Measurements from ENCODE around the gene DNAH17.

Gene DNAH17

DNA sequence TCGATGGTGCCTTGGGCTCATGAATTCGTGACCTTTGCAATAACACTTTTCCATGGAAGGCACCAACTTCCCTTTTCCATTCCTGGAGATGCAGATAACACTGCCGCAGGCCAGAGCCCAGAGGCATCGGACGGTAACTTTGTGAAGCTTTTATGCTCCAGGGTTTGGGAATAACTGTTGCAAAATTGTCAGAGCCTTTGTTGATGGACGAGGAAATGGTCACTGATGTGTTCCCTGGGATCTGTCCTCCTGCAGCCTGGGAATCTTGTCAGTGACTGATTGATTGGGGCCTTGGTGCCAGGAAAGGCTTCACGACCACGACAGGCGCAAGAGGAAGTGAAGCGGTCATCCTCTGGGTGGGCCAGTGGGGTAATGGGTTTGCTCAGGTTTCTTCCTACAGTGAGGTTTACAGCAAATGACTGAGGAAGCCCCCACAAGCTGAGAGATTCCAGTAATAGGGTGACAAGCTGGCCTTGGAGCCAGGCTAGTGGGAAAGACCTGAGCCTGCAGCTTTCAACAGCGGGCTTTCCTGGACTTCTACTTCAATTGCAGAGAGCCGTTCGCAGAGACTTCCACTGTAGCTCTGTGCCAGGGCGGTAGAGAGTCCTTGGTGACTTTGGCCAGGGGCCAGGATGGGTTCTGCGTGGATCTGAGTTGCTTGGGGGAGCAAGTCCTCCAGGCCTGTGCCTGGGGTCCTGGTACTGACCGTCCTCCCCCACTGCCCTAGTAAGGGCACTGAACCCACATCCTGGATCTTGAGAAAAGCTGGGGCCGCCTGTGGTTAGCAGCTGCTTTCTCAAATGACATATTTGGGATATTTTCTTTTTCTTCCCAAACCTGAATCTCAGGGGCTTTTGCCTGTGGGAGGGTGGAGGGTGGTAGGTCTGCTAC is 161.1 kb downstream of the DNAH17 start:
- DNase-seq (ENCODE audit: low read depth, low spot score), result no peak

DNA sequence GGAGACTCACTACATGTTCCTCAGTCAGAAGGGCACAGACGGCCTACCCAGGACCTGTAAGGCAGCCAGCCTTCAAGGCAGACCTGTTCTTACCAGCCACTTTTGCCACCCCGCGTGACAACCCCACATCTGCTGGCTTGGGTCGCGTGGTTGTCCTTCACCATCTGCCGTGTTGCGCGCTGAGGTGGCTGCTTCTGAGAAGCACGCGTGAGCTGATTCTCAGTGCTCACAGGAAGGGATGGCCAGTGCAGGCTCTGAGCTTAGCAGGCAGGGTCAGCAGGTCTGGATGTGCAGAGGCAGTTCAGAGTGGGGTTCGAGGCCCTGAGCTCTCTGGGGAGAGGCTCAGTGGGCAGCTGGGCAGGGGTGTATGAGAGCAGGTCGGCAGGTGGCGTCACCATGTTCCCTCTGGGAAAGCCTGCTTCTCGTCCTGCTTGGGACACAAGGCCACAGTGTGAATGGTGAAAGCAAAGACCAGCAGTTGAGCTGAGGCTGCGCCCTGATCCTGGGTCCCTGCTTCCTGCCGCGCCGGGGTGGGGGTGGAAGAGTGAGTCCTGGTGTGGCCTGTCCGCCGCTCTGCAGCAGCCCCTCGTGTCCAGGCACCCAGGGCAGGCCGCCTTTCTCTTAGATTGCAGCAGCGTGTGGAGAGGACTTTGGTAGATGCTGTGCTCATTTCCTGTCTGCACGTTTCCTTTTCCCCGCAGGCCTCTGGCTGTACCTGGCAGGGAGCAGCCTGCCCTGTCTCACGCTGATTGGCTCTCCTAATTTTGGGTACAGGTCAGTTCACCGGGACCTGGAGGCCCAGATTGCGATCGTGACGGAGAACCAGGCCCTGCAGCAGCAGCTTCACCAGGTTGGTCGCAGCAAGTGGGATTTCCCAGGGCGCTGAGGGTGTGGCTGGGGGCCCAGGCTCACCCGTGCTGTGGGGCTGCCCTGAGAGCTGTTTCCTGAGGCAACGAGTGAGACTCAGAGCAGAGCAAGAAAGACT is 162.7 kb downstream of the DNAH17 start:
- DNase-seq (ENCODE audit: low read depth, low spot score), result no peak

DNA sequence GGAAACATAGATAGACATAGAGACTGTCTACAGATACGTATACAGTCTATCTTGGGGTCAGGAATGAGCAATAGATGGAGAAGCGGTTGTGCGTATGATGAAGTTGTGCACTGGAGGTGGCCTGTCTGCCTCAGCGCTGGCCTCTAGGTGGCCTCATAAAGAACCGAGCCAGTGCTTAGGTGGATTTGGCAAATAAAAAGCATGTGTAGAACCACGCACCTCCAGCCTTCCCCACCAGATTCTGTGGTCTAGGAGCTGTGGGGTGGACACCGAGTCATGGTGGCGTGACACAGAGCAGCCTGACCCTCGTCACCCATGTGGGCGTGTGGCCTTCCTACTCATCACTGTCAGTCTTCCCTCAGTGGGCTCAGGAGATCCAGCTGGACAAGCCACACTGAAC is 164.8 kb downstream of the DNAH17 start:
- DNase-seq (ENCODE audit: low read depth, low spot score), result no peak

DNA sequence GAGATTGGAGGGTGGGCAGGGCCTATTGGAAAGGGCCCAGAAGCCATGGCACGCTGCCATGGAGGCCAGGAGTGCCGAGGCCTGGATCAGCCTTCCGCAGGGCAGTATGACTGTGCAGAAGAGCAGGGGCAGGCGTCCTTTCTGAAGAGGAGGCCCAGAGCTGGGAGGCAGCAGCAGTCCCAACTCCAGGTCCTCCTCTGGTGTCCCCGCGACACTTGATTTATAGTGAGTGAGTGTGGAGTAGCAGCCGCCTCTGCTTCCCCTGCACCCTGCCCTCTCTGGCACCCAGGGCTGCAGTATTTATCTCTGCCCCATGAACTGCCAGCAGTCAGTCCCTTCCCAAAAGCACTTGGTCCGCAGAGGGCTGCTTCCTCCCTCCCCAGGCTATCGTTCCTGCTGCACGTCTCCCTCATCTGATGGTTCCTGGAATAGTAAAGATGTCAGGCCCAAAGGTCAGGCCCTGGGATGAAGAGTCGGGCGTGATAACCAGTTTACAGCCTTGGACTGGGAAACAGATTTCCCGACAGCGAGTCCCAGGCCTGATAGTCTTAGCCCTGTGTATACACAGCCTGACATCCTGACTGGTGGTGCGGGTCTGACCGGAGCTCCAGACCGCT is 165.8 kb downstream of the DNAH17 start:
- DNase-seq (ENCODE audit: low read depth, low spot score), result no peak

DNA sequence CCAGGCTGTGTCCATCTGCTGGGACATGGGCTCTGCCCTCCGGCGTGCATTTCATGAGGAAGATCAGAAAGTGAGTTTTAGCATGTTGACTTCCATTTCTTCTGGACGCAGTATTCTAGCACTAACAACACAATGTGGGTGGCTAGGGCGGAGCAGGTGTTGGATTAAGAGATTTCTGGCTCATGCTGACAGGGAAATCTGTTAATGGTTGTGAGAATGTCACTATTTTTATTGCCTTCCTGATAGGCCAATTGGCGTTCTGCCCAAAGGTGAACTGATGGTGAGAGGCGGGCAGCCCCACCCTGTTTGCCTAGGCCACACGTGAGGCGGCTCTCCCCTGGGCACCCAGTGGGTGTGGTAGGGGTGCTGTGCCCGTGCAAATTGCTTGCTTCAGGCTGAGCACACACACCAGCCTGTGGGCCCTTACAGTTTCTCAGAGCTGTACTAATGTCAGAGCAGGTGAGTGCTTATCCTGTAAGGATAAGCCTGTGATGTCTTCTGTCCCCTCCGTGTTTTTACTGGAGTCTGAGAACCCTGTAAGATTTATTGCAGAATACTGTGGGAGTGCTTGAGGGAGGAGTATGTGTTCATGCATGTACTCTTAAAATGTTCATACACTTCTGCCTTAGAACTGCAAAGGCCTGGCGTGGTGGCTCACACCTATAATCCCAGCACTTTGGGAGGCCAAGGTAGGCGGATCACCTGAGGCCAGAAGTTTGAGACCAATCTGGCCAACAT is 167.8 kb downstream of the DNAH17 start:
- no peak for DNase-seq (ENCODE audit: low read depth, low spot score)

DNA sequence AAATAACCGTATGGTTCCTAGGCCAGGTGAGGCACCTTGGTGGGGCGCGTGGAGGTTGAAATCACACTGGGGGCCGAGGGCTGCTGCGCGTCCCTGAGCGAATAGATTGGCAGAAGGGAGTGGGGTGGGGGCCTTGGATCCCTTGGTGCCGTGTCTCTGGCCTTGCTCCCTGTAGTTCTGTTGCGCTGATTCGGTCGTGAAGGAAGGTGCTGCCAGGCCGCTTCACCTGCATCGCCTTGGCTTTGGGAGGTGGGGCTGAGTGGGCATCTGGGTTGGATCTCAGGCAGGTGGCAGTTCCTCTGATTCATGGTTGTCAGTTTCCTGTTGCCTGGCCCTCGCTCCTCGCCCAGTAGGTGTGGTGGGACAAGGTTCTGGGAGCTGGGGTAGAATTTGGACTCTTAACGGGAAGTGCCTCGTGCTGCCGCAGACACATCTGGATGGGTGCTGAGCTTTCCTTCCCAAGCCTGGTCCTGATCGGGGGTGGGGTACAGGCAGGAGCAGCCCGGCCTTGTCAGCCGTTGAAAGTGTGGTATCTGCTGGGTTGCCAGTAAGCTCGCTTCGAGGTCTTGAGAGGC is 168.6 kb downstream of the DNAH17 start:
- DNase-seq (ENCODE audit: low read depth, low spot score), result no peak

DNA sequence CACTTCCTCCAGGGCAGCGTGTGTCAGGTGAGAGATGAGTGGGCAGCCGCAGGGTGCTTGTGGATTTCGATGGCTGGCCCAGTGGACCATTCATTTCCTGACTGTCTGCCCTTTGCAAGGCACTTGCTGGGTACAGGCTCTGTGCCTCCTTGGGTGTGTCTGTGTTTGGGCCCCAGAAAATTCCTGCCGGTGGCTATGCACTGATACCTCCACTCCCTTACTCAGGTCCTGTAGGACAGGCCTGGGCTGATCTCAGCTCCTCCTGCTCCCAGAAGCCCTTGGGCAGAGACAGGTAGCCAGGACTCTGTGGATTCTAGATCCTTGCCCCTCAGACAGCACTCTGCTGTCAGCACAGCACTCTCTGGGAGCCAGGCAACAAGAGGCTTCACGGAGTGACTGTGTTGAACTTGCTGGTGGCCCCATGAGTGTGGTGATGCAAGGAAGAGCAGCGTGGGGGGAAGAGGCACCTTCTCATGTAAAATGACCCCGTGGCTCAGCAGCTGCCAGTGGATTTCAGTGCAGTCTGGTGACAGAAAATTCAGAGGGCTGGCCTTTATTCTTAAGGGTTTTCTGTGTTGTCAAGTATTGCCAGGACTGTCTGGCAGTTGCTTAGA is 169.7 kb downstream of the DNAH17 start:
- no peak for DNase-seq (ENCODE audit: low read depth, low spot score)

DNA sequence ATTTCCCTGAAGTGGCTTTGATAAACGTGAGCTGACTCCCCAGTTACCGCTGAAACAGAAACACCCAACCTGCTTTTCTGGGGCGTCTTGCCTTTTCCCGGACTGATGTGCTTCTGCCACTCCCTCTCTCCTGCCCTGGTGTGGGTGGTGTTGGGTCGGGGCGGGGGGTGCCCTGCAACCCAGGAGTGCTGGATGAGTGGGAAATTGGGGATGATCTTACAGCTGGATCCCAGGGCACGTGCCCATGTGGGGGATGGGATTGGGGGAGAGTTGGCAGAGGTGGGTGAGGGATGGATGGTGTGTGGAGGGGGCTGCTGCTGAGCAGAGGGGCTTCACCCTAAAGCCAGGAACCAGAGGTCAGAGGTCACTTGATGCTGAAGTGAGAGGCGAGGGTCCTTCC is 170.3 kb downstream of the DNAH17 start:
- no peak for DNase-seq (ENCODE audit: low read depth, low spot score)

DNA sequence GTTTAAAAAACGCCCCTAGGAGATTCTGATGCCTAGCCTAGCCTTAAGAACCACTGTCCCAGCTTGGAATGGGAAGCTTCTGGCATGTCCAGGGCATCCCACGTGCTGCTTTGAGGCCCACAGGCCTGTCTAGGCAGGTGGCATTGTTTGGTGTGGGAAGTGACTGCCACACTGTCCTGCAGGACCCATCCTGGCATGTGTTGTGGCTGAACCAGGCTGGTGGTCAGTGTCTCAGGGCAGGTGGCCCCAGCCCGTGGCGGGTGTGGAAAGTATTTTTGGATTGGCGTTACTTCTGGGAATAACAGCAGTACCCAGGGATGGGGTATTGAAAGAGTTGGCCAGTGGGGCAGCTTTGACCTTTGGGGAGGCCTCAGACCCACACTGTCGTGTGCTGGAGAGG is 170.8 kb downstream of the DNAH17 start:
- DNase-seq (ENCODE audit: low read depth, low spot score), result no peak

DNA sequence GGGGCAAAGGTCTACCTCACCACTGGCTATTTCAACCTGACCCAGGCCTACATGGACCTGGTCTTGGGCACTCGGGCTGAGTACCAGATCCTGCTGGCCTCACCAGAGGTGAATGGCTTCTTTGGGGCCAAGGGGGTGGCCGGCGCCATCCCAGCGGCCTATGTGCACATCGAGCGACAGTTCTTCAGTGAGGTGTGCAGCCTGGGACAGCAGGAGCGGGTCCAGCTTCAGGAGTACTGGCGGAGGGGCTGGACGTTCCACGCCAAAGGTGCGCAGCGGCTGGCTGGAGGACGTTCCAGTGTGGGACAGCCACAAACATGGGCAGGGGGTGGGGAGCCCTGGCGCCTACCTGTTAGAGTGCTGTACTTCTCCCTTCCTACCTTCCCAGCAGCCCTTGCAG is 173.4 kb downstream of the DNAH17 start:
- DNase-seq (ENCODE audit: low read depth, low spot score), result no peak

DNA sequence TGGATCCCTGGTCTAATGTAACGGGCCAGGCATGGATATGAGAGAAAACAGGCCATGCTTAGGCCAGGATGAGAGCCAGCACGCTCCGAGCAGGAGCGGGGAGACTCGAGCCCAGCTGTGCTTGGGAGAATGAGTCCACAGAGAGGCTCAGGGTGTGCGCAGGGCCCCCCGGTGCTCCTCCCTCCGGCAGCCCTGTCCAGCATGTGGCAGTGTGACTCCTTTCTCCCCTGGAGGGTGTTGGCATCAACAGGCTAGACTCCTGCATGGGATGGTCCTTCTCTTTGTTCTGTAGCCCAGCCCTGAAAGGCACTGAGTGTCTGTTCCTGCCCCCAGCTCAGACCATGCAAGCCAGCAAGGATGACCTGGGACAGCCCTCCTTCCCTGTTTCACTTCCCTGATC is 175.3 kb downstream of the DNAH17 start:
- no peak for DNase-seq (ENCODE audit: low read depth, low spot score)

DNA sequence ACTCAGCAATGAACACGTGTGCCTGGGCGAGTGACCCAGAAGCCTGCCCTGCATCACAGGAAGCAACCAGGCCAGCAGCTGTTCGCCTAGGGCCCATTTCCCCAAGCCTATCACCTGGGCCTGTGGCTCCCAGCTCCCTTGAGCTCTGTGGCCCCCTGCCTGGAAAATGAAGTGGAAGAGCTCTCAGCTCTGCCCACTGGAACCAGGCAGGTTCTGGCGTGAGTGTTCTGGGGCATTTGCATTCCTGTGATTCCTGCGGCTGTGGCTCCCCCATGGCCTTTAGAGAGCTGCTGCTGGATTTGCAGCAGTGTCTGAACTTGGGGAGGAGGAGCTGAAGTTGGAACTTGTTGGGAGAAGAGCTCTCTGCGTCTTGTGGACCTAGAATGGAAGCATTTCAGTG is 175.9 kb downstream of the DNAH17 start:
- no peak for DNase-seq (ENCODE audit: low read depth, low spot score)

DNA sequence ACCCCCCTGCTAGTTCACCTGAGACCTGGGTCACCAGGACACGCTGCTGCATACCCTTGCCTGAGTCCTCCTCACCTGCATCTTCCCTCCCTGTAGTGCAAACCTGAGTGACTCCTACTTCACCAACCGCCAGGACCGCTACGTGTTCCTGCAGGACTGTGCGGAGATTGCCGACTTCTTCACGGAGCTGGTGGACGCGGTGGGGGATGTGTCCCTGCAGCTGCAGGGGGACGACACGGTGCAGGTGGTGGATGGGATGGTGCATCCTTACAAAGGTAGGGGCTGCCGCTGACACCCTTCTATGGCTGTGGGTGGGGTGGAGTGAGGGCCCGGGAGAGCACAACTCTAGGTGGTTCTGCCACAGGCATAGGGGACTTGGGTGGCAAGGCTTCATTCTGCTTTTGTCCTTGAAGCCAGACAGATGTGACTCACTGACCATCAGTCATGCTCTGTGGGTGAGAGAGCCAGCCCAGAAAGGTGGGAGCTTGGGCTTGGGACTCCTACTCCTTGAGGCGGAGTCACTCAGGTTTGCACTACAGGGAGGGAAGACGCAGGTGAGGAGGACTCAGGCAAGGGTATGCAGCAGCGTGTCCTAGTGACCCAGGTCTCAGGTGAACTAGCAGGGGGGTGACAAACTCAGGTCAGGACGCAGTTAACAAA is 176.5 kb downstream of the DNAH17 start:
- no peak for DNase-seq (ENCODE audit: low read depth, low spot score)

DNA sequence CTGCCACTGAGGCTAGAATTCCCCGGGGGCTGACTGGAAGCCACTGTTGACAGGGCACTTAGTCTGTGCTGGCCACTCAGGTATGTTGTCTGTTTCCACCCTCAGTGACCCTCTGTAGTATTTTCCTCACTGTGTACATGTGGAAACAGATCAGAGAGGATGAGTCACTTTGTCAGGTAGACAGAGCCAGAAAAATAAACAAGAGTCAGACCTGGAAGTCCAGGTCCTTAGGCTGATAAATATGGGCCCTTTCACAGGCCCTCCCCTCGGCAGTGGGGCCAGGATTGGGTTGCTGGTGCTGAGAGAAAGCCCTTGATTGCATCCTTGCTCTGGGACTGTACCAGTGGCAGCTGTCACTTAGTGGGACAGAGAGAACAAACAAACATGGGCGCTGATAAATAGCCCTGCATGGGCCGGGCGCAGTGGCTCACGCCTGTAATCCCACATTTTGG is 177.5 kb downstream of the DNAH17 start:
- DNase-seq (ENCODE audit: low read depth, low spot score), result no peak

DNA sequence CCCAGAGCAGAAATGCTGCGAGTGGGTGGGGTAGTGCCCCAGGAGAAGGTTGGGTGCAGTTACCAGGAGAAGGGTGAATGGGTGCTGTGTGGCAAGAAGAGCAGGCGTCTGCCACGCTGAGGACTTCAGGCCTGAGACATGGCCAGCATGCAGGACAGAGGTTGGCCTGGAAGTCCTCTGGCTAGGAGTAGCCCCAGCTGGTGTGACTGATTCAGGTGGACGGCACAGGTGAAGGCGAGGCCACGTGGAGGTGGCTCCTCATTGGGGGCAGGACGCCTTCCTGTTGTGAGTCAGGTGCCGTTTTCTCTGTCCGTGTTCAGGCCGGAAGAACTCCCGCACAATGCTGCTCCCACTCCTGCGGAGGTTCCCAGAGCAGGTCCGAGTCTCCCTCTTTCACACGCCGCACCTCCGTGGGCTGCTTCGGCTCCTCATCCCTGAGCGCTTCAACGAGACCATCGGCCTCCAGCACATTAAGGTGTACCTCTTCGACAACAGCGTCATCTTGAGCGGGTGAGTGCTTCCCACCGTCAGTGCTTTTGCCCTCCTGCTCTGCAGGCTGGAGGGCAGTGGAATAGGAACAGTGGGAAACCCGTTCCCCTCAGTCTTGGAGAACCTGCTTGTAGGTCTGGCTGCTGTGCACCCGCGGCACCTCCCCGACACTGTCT is 178.0 kb downstream of the DNAH17 start:
- DNase-seq (ENCODE audit: low read depth, low spot score), result no peak

DNA sequence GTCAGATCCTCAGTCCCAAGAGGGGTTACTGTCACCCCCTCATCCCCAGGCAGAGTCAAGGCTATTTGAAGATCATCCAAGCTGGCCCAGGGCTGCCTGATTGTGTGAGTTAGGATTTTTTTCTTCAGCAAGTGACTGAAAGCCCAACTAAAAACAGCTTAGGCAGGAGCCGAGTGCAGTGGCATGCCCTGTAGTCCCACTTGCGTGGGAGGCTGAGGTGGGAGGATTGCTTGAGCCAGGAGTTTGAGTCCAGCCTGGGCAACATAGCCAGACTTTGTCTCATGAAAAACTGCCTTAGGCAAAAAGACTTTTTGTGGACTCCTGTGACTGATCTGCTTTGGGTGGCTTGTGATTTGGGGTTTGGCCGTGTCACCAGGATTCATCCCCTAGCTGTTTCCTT is 178.8 kb downstream of the DNAH17 start:
- DNase-seq (ENCODE audit: low read depth, low spot score), result no peak

DNA sequence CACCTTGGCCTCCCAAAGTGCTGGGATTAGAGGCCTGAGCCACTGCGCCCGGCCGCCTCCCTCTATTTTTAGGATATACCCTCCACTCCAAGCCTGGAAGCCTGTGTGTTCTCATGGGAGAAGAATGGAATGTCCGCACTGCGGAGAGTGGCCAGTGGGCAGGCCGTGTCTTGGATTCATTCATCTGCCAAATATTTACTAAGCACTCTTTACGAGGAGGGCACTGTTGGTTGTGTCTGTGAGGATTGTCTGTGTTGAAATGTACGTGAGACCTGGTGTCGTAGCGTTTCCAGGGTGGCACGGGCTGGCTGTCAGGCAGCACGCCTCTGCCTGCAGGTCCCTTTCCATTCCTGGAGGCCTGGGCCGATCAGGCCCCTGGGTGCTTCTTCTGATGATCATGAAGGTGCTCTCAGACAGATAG is 179.5 kb downstream of the DNAH17 start:
- DNase-seq (ENCODE audit: low read depth, low spot score), result no peak

DNA sequence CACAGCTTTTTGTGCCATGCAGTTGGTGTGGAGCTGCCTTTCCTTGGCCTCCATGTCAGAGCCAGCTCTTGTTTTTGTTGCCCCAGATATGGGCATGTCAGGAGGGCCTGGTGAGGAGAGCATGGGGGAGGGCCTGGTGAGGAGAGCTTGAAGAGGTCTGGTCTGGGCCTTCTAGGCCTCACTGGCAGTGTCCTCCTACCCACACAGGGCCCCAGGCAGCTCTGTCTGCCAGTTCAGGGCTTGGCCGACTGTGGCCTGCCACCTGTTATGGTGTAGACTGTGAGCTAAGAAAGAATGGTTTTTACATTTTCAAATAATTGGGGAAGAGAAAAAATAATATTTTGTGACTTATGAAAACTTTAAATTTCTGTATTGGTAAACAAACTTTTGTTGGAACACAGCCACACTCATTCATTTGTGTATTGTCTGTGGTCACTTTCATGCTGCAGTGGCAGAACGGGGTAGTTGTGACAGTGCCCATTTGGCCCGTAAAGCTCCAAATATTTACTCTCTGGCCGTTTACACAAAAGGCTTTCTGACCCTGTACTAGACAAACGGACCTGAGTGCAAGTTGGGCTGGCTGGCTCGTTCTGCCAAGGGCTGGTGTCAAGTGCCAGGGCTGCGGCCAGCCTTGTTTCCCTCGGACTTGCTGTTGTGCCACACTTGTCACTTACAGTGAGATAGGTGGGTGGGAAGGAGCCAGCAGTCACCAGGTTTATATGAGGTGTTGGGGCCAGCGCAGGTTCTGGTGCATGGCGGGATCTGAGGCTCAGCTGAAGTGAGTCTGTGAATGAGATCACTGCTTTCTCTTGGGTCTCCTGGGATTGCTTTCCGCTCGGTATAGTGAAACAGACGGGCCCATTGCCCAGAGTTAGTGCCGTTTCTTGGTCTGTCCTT is 180.5 kb downstream of the DNAH17 start:
- DNase-seq (ENCODE audit: low read depth, low spot score), result no peak

Measured in activated naive CD8-positive, alpha-beta T cell treated with anti-CD3 and anti-CD28 coated beads, Interleukin-2, amount 50 U/mL, for 16 hours (primary cell).